Type B pancreatic cell (in vitro differentiated cells): ENCODE data around the gene VAV2. TPM values are rescaled to one million over a fixed set of nuclear protein-coding genes. Genes with fewer than 3 reads are reported as not detected.

Source experiments
- DNase-seq: peaks from one replicate; pipeline ENCODE4 v3.0.0; 2021; ENCODE audit warnings: mixed read lengths; ENCODE audit not compliant: unreplicated experiment; ENCODE audit errors: extremely low spot score
- H3K27ac Mint-ChIP-seq: 2 replicates; pipeline ENCODE4 v1.8.0; 2021; ENCODE audit warnings: mild to moderate bottlenecking, mixed read lengths
- H3K27me3 Mint-ChIP-seq: 2 replicates; pipeline ENCODE4 v1.8.0; 2021; ENCODE audit warnings: mixed read lengths
- H3K36me3 Mint-ChIP-seq: 2 replicates; pipeline ENCODE4 v1.8.0; 2021; ENCODE audit warnings: mixed read lengths
- H3K4me1 Mint-ChIP-seq: one replicate; pipeline ENCODE4 v1.8.0; 2021; ENCODE audit warnings: mixed read lengths; ENCODE audit not compliant: unreplicated experiment
- H3K4me3 Mint-ChIP-seq: 2 replicates; pipeline ENCODE4 v1.8.0; 2021; ENCODE audit warnings: mild to moderate bottlenecking, mixed read lengths
- H3K9me3 Mint-ChIP-seq: 2 replicates; pipeline ENCODE4 v1.8.0; 2021; ENCODE audit warnings: mixed read lengths
- total RNA-seq: library from RNA; stranded (reverse); gene quantifications from 2 replicates; pipeline ENCODE4 v1.2.1, GENCODE V29; 2021; ENCODE audit warnings: low replicate concordance
- TF ChIP-seq, protein P1 (sequence below): fragments of 200-600 bp; sonication (generic); conservative IDR thresholded peaks from 2 replicates; pipeline ENCODE4 v1.5.0; 2021; ENCODE audit warnings: antibody characterized with exemption, mild to moderate bottlenecking

The VAV2 gene
- total RNA-seq, 1 donor from 2014 or later = 39.4 TPM

DNA sequence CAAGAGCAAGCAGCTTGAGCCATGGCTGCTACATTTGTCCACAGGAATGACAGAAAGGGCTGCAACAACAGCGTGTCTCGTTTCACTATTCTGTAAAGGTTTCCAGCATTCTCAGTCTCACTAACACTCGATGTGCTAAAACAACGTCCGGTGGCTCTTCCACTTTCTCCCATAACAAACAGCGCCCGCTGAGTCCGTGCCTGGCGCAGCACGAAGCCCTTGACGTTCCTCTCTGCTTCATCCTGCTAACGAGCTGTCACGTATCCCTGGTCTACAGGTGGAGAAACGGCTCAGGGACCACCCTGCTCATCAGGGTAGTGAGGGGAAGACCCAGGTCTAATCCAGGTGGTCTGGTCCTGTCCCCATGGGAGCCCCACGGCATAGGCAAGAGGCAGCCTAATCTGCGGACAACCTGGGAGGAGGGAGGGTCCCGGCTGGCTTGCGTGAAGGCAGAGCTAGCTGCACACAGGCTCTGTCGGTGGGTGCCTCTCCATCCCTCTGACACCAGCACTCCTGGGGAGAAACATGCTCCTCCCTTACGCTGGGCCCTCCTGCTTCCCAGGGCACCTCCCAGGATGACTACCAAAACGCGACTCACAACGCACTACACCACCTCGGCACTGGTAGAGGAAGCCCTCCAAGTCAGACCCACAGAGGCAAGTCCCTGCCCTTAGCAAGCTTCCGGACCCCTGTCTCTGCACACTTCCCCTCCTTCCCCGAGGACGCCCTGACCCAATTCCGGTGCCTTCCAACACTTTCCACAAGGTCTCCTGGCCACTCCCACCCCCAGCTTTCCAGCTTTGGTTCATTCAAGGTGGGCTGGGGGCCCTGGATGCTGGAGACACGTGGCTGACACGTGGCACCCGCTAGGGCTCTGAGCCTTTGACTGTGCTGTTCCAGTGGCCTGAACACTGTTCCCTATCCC is 43.3 kb downstream of the VAV2 start:
- peak overlapping the region; percentile 74 for H3K27ac Mint-ChIP-seq
- TF ChIP-seq, protein P1, sequence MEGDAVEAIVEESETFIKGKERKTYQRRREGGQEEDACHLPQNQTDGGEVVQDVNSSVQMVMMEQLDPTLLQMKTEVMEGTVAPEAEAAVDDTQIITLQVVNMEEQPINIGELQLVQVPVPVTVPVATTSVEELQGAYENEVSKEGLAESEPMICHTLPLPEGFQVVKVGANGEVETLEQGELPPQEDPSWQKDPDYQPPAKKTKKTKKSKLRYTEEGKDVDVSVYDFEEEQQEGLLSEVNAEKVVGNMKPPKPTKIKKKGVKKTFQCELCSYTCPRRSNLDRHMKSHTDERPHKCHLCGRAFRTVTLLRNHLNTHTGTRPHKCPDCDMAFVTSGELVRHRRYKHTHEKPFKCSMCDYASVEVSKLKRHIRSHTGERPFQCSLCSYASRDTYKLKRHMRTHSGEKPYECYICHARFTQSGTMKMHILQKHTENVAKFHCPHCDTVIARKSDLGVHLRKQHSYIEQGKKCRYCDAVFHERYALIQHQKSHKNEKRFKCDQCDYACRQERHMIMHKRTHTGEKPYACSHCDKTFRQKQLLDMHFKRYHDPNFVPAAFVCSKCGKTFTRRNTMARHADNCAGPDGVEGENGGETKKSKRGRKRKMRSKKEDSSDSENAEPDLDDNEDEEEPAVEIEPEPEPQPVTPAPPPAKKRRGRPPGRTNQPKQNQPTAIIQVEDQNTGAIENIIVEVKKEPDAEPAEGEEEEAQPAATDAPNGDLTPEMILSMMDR = no peak
- H3K9me3 Mint-ChIP-seq = no peaks in the 10 kb centered on the region
- no peaks in the 10 kb centered on the region for H3K27me3 Mint-ChIP-seq
- H3K4me1 Mint-ChIP-seq = peaks cover 19% of the 10 kb centered on the region
- no peak for DNase-seq
- peak overlapping the region; percentile 17 for H3K4me3 Mint-ChIP-seq
- H3K36me3 Mint-ChIP-seq = no peaks in the 10 kb centered on the region

DNA sequence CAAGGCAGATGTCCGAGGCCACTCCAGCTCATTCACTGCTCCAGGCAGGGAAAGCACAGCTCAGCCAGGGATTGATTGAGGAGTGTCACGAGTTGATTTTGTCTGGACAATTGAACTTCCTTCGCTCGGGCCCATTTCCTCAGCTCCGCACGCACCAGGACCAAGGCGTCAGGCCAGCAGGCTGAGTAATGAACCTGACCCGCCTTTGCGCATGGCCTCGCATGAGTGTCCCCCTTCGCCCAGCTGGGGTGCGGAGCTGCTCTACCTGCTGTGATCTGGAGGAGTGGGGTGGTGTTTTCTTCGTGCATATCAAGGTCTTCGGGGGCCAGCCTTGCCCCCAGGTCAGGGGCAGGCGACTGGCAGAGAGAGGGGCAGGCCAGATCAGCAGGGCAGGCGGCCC is 44.0 kb downstream of the VAV2 start:
- Mint-ChIP-seq H3K36me3 (no peaks in the 10 kb centered on the region), H3K4me3 (peak overlapping the region; percentile 17)

DNA sequence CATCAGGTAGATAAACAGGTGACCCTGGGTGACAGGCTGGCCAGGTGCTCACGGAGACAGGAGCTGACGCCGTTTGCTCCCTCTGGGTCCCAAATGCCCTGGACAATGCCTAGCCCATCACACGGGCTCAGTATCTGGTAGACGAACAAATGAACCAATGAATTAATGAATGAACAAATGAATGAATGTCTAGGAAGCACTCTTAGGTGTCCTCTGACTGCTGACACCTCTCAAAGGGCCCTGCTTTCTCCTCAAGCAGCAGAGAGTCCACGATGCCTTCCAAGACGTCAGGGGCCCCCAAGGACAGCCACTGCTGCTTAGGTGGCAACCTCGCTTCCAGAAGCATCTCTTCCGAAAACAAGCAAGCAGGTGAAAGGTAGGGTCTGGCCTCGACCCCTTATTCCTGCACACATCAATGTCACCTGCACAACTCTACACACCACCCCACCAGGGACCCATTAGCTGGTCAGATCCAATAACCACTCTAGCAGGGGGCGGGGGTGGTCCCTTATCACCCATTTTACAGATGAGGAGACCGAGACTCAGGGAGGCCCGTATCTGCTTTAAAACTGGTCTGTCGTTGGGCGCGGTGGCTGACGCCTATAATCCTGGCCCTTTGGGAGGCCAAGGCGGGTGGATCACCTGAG is 45.2 kb downstream of the VAV2 start:
- peak overlapping the region; percentile 74 for H3K27ac Mint-ChIP-seq

More for the DNA sequence above, 44.0 kb downstream of the VAV2 start:
- Mint-ChIP-seq H3K4me1 (peaks cover 18% of the 10 kb centered on the region), H3K27ac (peak overlapping the region; percentile 74), H3K27me3 (no peaks in the 10 kb centered on the region), H3K9me3 (no peaks in the 10 kb centered on the region)
- TF ChIP-seq, protein P1 = no peak
- no peak for DNase-seq

DNA sequence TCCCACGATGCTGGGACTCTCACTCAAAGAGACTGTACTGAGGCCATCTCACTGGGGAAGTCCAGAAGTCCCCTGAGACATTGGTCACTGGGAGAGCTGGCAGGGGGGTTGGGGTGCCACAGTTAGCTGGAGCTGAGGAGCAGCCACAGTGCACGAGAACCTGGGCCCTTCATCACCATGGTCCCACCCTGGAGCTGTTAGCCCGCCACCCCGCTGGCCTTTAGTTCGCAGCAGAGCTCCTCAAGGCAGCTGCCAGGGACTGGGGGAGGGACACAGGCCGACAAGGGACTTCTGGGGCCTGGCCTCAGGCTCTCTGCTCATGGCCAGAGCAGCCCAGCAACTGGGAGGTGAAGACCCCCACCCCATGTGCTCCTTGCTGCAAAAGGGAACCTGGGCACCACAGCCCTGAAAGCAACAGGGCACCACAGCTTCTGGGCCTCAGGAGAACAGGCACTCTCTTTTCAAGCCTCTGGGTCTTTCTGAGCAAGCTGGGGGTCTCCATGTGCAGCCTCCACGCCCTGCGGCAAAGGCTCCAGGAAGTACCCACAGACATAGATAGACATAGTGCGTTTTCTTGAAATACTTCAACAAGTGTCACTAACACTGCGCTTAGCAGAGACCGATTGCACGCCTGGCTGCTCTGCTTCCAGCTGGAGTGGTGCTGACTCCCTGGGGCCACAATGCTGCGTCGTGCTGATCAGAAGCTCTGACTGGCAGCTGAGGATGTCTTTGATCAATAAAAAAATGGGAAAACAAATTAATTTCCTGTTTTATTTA is 46.0 kb downstream of the VAV2 start:
- Mint-ChIP-seq H3K4me3 (no peak overlapping the region), H3K36me3 (peaks cover 3% of the 10 kb centered on the region), H3K27ac (no peak overlapping the region), H3K4me1 (peaks cover 21% of the 10 kb centered on the region), H3K9me3 (no peaks in the 10 kb centered on the region), H3K27me3 (no peaks in the 10 kb centered on the region)
- TF ChIP-seq, protein P1 = no peak
- DNase-seq = no peak

More for the DNA sequence above, 45.2 kb downstream of the VAV2 start:
- Mint-ChIP-seq H3K27me3 (no peaks in the 10 kb centered on the region), H3K36me3 (peaks cover under 1% of the 10 kb centered on the region), H3K9me3 (no peaks in the 10 kb centered on the region), H3K4me1 (peaks cover 19% of the 10 kb centered on the region), H3K4me3 (no peak overlapping the region)
- TF ChIP-seq, protein P1 = no peak
- DNase-seq = no peak

DNA sequence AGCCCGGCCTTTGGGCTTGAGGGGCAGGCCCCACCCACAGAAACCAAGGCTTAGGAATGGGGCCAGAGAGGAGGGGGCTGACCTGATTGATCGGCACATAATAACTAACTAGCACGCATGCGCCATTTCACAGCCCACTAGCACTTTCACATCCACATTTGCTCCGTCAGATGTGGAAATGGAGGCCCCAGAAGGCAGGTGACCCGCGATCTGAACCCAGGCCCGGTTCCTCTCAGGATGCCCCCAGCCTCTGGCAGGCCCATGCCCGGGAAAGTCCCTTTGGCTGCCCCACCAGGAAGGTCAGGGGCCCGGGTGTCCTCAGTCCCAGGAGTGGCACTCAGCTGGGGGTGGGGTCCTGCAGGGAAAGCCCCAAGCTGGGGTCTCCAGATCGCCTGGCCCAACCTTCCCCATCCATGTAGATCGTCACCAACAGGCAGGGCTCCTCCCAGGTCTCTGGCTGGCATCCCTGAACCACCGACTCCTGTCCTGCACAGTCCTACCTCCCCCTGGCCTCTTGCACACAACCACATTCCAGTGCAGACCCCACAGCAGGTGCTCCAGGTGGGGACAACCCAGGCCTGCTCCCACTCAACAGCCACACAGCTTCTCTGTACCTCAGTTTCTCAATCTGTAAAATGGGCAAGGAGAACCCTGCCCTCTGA is 46.7 kb downstream of the VAV2 start:
- H3K4me1 Mint-ChIP-seq = peaks cover 20% of the 10 kb centered on the region
- H3K9me3 Mint-ChIP-seq = no peaks in the 10 kb centered on the region
- no peak for DNase-seq
- no peaks in the 10 kb centered on the region for H3K27me3 Mint-ChIP-seq
- TF ChIP-seq, protein P1 = no peak
- H3K36me3 Mint-ChIP-seq = peaks cover 3% of the 10 kb centered on the region
- no peak overlapping the region for H3K4me3 Mint-ChIP-seq
- no peak overlapping the region for H3K27ac Mint-ChIP-seq
